Uterus (tissue), 4 donors: Measurements from ENCODE around the gene PCDHGB1. TPM values are rescaled to one million over a fixed set of nuclear protein-coding genes. Genes with fewer than 3 reads are reported as not detected.
"Not testable (repeated sequence)": the region's sequence is repeated elsewhere in the genome, so short reads cannot be mapped to it uniquely, and the experiment has no call there.

Source experiments
- DNase-seq, 2 donors: peaks; one replicate each; pipeline ENCODE4 v3.0.0-alpha.2; 2019 to 2020
- H3K27ac ChIP-seq, 2 donors: fragments of 200-600 bp; sonication (generic); 1 replicate in 1 of 2; 2 replicates in 1 of 2; pipeline ENCODE4 v1.5.1; 2016 to 2018
- H3K27me3 ChIP-seq, 2 donors: fragments of 200-600 bp; sonication (generic); one replicate each; pipeline ENCODE4 v1.5.1; 2018 to 2019; ENCODE audit warnings: control low read depth in 1 of 2
- H3K36me3 ChIP-seq, 2 donors: fragments of 200-600 bp; sonication (generic); one replicate each; pipeline ENCODE4 v1.5.1; 2019; ENCODE audit warnings: control low read depth in 1 of 2
- H3K4me1 ChIP-seq, 2 donors: fragments of 200-600 bp; sonication (generic); one replicate each; pipeline ENCODE4 v1.5.1; 2018 to 2019; ENCODE audit warnings: control low read depth in 1 of 2
- H3K4me3 ChIP-seq, 2 donors: fragments of 200-600 bp; sonication (generic); 1 replicate in 1 of 2; 2 replicates in 1 of 2; pipeline ENCODE4 v1.5.1; 2018 to 2019; ENCODE audit warnings: mild to moderate bottlenecking in 1 of 2
- H3K9me3 ChIP-seq, 2 donors: fragments of 200-600 bp; sonication (generic); one replicate each; pipeline ENCODE4 v1.5.1; 2019; ENCODE audit warnings: control low read depth in 1 of 2
- POLR2A ChIP-seq, 2 donors: fragments of 450-650 bp; IDR thresholded peaks; one replicate each; pipeline ENCODE4 v1.6.1; 2016; ENCODE audit warnings: antibody characterized with exemption in 2 of 2, mild to moderate bottlenecking in 1 of 2, moderate library complexity in 1 of 2
- intact Hi-C: fragments of 100-400 bp; cut with DNase I; formaldehyde crosslinking; loops from one replicate; pipeline ENCODE4 v1.15.1; 2023; ENCODE audit warnings: low total_unique reads
- total RNA-seq, 4 donors: library from RNA; depleted of rRNA in 3 of 4; stranded (reverse); fragments of >200 nt in 3 of 4; gene quantifications; one replicate each; pipeline versions ENCODE4 v1.1.0 to v1.2.4, GENCODE V29; 2014 to 2023
- TF ChIP-seq, protein P1 (sequence below), 4 experiments: fragments of 200-600 bp in 2 of 4; fragments of 450-650 bp in 2 of 4; sonication (generic) in 2 of 4; IDR thresholded peaks; one replicate each; pipeline ENCODE4 v1.5.1; 2016 to 2019; ENCODE audit warnings: antibody characterized with exemption in 4 of 4, mild to moderate bottlenecking in 2 of 4, moderate library complexity in 1 of 4
- donor health status: DM: yes; HTN: yes; CAD: no.

The PCDHGB1 gene
- 1 to 10 TPM in 3 of 4 donors, not detected in 1; 4.4 to 7.4 (median 6.9) TPM for total RNA-seq

DNA sequence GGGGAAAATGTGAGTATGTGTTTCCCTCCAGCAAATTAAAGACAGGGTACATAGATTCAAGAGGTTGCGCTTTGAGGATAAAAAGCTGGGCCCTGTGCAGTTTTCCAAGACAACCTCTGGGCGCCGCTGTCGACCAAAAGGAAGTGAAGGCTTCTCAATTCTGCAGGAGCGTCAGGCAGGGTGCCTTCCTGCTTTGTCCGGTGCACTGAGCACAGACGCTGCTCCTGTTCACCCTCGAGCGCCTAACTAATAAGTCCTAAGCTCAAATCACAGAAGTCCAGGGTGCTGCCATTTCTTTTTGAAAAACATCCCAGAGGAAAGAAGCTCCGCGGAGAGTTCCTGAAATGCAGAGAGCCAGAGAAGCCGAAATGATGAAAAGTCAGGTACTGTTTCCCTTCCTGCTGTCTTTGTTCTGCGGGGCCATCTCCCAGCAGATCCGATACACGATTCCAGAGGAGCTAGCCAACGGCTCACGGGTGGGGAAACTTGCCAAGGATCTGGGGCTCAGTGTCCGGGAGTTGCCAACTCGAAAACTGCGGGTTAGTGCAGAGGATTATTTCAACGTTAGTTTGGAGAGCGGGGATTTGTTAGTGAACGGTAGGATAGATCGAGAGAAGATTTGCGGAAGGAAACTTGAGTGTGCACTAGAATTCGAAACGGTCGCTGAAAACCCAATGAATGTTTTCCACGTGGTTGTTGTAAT lies at the start of gene PCDHGB1:
Gene PCDHGB1 (plus strand): TSS at position 183 of the 703 bp plus-strand sequence. CDS start 162 bp downstream, at position 345.
- H3K4me3 ChIP-seq = no peak within 1 kb of the TSS
- intact Hi-C loops = no loop called here
- DNase-seq = no peak

DNA sequence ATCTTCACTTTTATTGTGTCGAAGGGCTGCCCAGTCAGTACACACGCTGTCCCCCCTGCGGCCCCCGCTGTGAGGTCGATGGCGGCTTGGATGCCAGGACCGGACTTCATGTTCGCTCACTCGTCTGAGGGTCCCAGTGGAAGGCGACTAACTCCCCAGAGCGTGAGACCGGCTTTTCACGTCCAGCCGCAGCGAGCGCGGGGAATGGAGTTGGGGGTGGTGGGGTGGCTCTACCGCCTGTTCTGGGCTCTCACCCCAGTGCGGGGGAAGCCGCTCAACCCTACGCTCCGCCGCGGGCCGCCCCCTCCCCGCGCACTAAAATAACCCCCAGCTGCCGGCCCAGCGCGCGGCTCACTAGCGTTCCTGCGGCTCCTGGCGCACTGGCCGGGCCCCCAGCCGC lies 46.1 kb upstream of the PCDHGB1 start, which contains the start of gene SLC25A2:
Gene SLC25A2 (minus strand): TSS at position 294 of the 400 bp plus-strand sequence. CDS start 184 bp downstream, at position 110.
- intact Hi-C loops = no loop called here
- Histone ChIP-seq H3K27me3 (no peaks in the 10 kb centered on the region), H3K36me3 (no peaks in the 10 kb centered on the region), H3K4me1 (no peaks in the 10 kb centered on the region), H3K27ac (no peak within 1 kb of the TSS), H3K4me3 (no peak within 1 kb of the TSS), H3K9me3 (peaks cover 0 to 79% of the 10 kb centered on the region in 2 donors)
- TF ChIP-seq, protein P1, sequence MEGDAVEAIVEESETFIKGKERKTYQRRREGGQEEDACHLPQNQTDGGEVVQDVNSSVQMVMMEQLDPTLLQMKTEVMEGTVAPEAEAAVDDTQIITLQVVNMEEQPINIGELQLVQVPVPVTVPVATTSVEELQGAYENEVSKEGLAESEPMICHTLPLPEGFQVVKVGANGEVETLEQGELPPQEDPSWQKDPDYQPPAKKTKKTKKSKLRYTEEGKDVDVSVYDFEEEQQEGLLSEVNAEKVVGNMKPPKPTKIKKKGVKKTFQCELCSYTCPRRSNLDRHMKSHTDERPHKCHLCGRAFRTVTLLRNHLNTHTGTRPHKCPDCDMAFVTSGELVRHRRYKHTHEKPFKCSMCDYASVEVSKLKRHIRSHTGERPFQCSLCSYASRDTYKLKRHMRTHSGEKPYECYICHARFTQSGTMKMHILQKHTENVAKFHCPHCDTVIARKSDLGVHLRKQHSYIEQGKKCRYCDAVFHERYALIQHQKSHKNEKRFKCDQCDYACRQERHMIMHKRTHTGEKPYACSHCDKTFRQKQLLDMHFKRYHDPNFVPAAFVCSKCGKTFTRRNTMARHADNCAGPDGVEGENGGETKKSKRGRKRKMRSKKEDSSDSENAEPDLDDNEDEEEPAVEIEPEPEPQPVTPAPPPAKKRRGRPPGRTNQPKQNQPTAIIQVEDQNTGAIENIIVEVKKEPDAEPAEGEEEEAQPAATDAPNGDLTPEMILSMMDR (IDR thresholded peaks at IDR 0.05) = no peak
- TF ChIP-seq POLR2A (IDR thresholded peaks at IDR 0.05) = no peak
- no peak for DNase-seq

More for the DNA sequence above, at the start of gene PCDHGB1:
- Histone ChIP-seq H3K9me3 (peaks cover 0 to 53% of the 10 kb centered on the region in 2 donors), H3K4me1 (no peaks in the 10 kb centered on the region), H3K27ac (no peak within 1 kb of the TSS), H3K36me3 (no peaks in the 10 kb centered on the region), H3K27me3 (no peaks in the 10 kb centered on the region)
- TF ChIP-seq, protein P1 (IDR thresholded peaks at IDR 0.05) = no peak

DNA sequence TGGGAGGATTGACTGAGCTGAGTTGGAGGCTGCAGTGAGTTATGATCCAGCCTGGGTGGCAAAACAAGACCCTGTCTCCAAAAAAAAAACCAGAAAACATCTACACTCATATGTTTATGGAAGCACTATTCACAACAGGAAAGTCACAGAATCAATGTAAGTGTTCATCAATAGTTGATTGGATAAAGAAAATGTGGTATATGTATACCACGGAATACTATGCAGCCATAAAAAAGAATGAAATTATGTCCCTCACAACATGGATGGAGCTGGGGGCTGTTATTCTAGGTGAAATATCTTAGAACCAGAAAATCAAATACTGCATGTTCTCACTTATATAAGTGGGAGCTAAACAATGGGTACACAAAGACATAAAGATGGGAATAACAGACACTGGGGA lies 43.3 kb upstream of the PCDHGB1 start:
- intact Hi-C loops = no loop called here
- Histone ChIP-seq H3K4me3 (no peak overlapping the region), H3K4me1 (no peaks in the 10 kb centered on the region), H3K27me3 (no peaks in the 10 kb centered on the region), H3K36me3 (no peaks in the 10 kb centered on the region), H3K9me3 (peaks cover 0 to 90% of the 10 kb centered on the region in 2 donors), H3K27ac (no peak overlapping the region)
- DNase-seq = no peak
- TF ChIP-seq POLR2A (IDR thresholded peaks at IDR 0.05) = no peak
- TF ChIP-seq, protein P1 (IDR thresholded peaks at IDR 0.05) = no peak

DNA sequence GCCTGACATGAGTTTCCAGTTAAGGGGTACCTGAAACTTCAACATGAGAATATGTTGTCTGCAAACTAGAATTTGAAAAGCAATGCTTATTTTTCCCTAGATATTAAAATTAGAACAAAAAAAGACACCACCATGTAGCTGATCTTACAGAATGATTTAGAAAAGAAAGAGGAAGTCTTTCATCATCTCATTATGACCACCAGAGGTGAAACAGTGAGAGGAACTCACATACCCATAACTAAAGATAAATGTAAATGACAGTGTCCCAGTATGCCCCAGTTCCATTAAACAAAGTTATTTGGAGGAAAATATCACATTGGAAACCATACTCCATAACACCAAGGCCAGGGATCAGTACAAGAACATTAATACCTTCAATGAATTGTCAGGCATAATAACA lies 36.2 kb upstream of the PCDHGB1 start:
- no peaks in the 10 kb centered on the region for H3K36me3 ChIP-seq
- intact Hi-C loops = no loop called here
- no peak overlapping the region for H3K27ac ChIP-seq
- H3K4me1 ChIP-seq = no peaks in the 10 kb centered on the region
- TF ChIP-seq, protein P1 (IDR thresholded peaks at IDR 0.05) = no peak
- TF ChIP-seq POLR2A (IDR thresholded peaks at IDR 0.05) = no peak
- no peaks in the 10 kb centered on the region for H3K27me3 ChIP-seq
- H3K9me3 ChIP-seq = peaks cover 10 to 94% of the 10 kb centered on the region in 2 donors
- H3K4me3 ChIP-seq = no peak overlapping the region
- no peak for DNase-seq

DNA sequence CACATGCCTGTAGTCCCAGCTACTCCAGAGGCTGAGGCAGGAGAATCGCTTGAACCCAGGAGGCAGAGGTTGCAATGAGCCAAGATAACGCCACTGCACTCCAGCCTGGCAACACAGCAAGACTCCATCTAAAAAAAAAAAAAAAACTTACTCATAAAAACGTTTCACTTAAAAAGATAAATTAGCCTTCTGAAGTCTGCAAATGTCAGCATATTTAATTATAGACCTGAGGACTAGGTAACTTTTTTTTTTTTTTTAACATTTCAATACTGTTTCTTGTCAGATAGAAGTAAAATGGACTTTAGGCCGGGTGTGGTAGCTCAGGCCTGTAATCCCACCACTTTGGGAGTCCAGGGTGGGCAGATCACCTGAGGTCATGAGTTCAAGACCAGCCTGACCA lies 32.9 kb upstream of the PCDHGB1 start:
- H3K27ac ChIP-seq, DNase-seq, intact Hi-C loops, H3K36me3 ChIP-seq, H3K4me3 ChIP-seq, H3K27me3 ChIP-seq, H3K4me1 ChIP-seq: not testable (repeated sequence)
- H3K9me3 ChIP-seq = peaks cover 14 to 86% of the 10 kb centered on the region in 2 donors
